ENCODE measurements around the gene ADGRD2. TPM values are rescaled to one million over a fixed set of nuclear protein-coding genes. Genes with fewer than 3 reads are reported as not detected.

ADGRD2 gene
- total and polyA plus RNA-seq, 2 of the 13 experiments (the other 11 are each of a cell fraction or from before 2014, with no cell fraction given): not detected

DNA sequence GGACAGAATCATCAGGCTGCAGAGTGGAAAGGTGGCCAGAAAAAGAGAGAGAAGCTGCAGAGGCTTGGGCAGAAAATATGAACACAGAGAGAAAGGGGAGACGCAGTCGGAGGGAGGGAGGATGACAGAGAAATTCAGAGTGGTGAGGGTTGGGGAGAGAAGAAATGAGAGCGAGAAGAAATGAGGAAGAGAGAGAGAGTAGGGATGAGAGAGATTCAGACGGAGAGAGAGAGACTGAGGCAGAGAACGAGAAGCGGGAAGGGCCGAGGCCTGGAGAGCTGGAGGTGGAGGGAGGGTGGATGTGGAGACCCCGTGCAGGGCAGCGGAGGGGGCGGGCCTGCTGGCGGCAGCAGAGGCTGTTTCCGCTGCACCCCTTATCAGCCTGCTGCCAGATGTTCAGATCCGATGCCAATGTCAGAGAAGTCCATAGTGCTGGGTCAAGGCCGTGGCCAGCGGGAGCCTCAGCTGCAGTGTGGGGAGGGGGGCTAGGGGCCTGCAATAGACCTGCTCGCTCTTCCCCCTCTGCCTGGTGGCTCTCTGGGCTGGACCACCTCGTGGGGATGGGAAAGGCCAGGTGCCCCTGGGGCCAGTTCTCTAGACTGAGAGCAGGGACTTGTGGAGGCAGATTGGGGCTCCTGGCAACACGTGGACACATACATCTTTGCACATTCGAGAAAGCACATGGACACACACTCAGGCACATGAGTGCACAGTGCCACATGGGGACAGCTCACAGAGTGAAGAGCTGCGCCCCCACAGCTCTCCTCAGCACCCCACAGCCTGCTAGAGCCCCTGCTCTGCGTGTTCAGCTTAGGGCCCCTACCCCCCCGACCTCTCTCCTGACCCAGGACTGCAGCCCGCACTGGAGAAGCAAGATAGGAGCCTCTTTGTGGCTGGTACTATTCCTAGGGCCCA is 61.9 kb downstream of the ADGRD2 start (continued):
- TF ChIP-seq, protein P1, sequence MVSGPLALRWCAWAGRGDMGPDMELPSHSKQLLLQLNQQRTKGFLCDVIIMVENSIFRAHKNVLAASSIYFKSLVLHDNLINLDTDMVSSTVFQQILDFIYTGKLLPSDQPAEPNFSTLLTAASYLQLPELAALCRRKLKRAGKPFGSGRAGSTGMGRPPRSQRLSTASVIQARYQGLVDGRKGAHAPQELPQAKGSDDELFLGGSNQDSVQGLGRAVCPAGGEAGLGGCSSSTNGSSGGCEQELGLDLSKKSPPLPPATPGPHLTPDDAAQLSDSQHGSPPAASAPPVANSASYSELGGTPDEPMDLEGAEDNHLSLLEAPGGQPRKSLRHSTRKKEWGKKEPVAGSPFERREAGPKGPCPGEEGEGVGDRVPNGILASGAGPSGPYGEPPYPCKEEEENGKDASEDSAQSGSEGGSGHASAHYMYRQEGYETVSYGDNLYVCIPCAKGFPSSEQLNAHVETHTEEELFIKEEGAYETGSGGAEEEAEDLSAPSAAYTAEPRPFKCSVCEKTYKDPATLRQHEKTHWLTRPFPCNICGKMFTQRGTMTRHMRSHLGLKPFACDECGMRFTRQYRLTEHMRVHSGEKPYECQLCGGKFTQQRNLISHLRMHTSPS (CRISPR knock-in tag; IDR thresholded peaks at IDR 0.05; ENCODE audit: low read depth): peak; percentile 98
- TF ChIP-seq EED (CRISPR knock-in tag; IDR thresholded peaks at IDR 0.05) (no peak), KDM4B (CRISPR knock-in tag; IDR thresholded peaks at IDR 0.05) (peak; percentile 86; the same call in 1 of the 2 replicates), ZFYVE20 (CRISPR knock-in tag; IDR thresholded peaks at IDR 0.05; ENCODE audit: borderline replicate concordance, low read depth) (no peak), MAZ (IDR thresholded peaks at IDR 0.05; ENCODE audit: borderline replicate concordance, low read depth, low read length) (0 out of 2 replicates have a peak, but pooled peaks have one; percentile 4), MAZ (CRISPR knock-in tag; IDR thresholded peaks at IDR 0.05; ENCODE audit: low read depth) (peak; percentile 32; the same call in 1 of the 2 replicates), ZNF839 (CRISPR knock-in tag; IDR thresholded peaks at IDR 0.05; ENCODE audit: borderline replicate concordance) (no peak), NFYB (CRISPR knock-in tag; IDR thresholded peaks at IDR 0.05) (no peak), ZSCAN9 (CRISPR knock-in tag; IDR thresholded peaks at IDR 0.05; ENCODE audit: borderline replicate concordance) (no peak), NFE2 (CRISPR knock-in tag; IDR thresholded peaks at IDR 0.05) (no peak), ZNF230 (CRISPR knock-in tag; IDR thresholded peaks at IDR 0.05) (peak; percentile 21; the same call in 1 of the 2 replicates), AHR (CRISPR knock-in tag; IDR thresholded peaks at IDR 0.05) (peak; percentile 63; the same call in 1 of the 2 replicates), NFKBIZ (CRISPR knock-in tag; IDR thresholded peaks at IDR 0.05) (no peak; the same call in 1 of the 2 replicates), ZNF614 (CRISPR knock-in tag; IDR thresholded peaks at IDR 0.05; ENCODE audit: borderline replicate concordance) (no peak)
- TF ChIP-seq, protein P2, sequence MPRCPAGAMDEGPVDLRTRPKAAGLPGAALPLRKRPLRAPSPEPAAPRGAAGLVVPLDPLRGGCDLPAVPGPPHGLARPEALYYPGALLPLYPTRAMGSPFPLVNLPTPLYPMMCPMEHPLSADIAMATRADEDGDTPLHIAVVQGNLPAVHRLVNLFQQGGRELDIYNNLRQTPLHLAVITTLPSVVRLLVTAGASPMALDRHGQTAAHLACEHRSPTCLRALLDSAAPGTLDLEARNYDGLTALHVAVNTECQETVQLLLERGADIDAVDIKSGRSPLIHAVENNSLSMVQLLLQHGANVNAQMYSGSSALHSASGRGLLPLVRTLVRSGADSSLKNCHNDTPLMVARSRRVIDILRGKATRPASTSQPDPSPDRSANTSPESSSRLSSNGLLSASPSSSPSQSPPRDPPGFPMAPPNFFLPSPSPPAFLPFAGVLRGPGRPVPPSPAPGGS (CRISPR knock-in tag; IDR thresholded peaks at IDR 0.05): no peak
- TF ChIP-seq, protein P3, sequence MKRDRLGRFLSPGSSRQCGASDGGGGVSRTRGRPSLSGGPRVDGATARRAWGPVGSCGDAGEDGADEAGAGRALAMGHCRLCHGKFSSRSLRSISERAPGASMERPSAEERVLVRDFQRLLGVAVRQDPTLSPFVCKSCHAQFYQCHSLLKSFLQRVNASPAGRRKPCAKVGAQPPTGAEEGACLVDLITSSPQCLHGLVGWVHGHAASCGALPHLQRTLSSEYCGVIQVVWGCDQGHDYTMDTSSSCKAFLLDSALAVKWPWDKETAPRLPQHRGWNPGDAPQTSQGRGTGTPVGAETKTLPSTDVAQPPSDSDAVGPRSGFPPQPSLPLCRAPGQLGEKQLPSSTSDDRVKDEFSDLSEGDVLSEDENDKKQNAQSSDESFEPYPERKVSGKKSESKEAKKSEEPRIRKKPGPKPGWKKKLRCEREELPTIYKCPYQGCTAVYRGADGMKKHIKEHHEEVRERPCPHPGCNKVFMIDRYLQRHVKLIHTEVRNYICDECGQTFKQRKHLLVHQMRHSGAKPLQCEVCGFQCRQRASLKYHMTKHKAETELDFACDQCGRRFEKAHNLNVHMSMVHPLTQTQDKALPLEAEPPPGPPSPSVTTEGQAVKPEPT (CRISPR knock-in tag; IDR thresholded peaks at IDR 0.05; ENCODE audit: low read depth): no peak
- TF ChIP-seq, protein P4, sequence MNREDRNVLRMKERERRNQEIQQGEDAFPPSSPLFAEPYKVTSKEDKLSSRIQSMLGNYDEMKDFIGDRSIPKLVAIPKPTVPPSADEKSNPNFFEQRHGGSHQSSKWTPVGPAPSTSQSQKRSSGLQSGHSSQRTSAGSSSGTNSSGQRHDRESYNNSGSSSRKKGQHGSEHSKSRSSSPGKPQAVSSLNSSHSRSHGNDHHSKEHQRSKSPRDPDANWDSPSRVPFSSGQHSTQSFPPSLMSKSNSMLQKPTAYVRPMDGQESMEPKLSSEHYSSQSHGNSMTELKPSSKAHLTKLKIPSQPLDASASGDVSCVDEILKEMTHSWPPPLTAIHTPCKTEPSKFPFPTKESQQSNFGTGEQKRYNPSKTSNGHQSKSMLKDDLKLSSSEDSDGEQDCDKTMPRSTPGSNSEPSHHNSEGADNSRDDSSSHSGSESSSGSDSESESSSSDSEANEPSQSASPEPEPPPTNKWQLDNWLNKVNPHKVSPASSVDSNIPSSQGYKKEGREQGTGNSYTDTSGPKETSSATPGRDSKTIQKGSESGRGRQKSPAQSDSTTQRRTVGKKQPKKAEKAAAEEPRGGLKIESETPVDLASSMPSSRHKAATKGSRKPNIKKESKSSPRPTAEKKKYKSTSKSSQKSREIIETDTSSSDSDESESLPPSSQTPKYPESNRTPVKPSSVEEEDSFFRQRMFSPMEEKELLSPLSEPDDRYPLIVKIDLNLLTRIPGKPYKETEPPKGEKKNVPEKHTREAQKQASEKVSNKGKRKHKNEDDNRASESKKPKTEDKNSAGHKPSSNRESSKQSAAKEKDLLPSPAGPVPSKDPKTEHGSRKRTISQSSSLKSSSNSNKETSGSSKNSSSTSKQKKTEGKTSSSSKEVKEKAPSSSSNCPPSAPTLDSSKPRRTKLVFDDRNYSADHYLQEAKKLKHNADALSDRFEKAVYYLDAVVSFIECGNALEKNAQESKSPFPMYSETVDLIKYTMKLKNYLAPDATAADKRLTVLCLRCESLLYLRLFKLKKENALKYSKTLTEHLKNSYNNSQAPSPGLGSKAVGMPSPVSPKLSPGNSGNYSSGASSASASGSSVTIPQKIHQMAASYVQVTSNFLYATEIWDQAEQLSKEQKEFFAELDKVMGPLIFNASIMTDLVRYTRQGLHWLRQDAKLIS (CRISPR knock-in tag; IDR thresholded peaks at IDR 0.05): no peak

Measured in HepG2 (cell line).